Measurements from ENCODE around the gene CACNA1E. TPM values are rescaled to one million over a fixed set of nuclear protein-coding genes. Genes with fewer than 3 reads are reported as not detected.

The CACNA1E gene

Small RNAs within 50 kb of the gene (small RNA-seq; reads per million reads assigned to genes)
- gene RF00017 (ENCODE audit: insufficient read depth) (not detected), gene RNA5SP70 (ENCODE audit: insufficient read depth) (not detected)

All from neuronal stem cell (in vitro differentiated cells).